Pancreas (tissue), 10 donors: Measurements from ENCODE around the gene C10orf95. TPM values are rescaled to one million over a fixed set of nuclear protein-coding genes. Genes with fewer than 3 reads are reported as not detected.

ENCODE experiments used
- ATAC-seq, 4 donors: fragments of 200-7000 bp; cut with Tn5 transposase; one replicate each; pipeline versions ENCODE4 v1.8.0 to v1.9.1; 2020; ENCODE audit warnings: mild to moderate bottlenecking in 4 of 4, moderate library complexity in 4 of 4
- DNase-seq, 6 donors: peaks; one replicate each; pipeline ENCODE4 v3.0.0-alpha.2; 2020
- FAIRE-seq: peaks from 2 replicates; lab custom pipeline; 2012; peaks lifted over from hg19 to GRCh38; lab: Jason Lieb, UNC
- H3K27ac ChIP-seq, 4 donors: fragments of 200-600 bp; sonication (generic); 1 replicate in 3 of 4; 2 replicates in 1 of 4; pipeline versions ENCODE4 v1.5.0 to v1.8.0; 2020
- H3K27me3 ChIP-seq, 4 donors: fragments of 200-600 bp; one replicate each; pipeline ENCODE4 v1.8.0; 2021
- H3K36me3 ChIP-seq, 3 donors: fragments of 200-600 bp; sonication (generic) in 1 of 3; one replicate each; pipeline versions ENCODE4 v1.5.0 to v1.8.0; 2020 to 2021
- H3K4me1 ChIP-seq, 3 donors: fragments of 200-600 bp; one replicate each; pipeline ENCODE4 v1.8.0; 2021
- H3K4me3 ChIP-seq, 4 donors: fragments of 200-600 bp; sonication (generic) in 2 of 4; one replicate each; pipeline versions ENCODE4 v1.5.0 to v1.8.0; 2020 to 2021
- H3K9me3 ChIP-seq, 4 donors: fragments of 200-600 bp; one replicate each; pipeline ENCODE4 v1.8.0; 2021
- WGBS, 2 donors: extraction: QIAGEN DNeasy Blood & Tissue Kit; methylation state at CpG; one replicate each; pipeline ENCODE4 v1.1.7; 2013; 5-methylcytosine and 5-hydroxymethylcytosine counted together
- intact Hi-C, 3 donors: fragments of 100-400 bp; cut with DNase I; formaldehyde crosslinking; loops; one replicate each; pipeline versions ENCODE4 v1.11.1 to v1.14.2; 2022
- polyA plus RNA-seq, 2 donors: library from polyadenylated mRNA; stranded (reverse); fragments of 200-250 nt; gene quantifications; one replicate each; pipeline ENCODE4 v1.2.3, GENCODE V29; 2013
- total RNA-seq, 6 donors: library from RNA; stranded (reverse); fragmentation: NEBNext Ultra II Directional in 4 of 6; extraction: Animal tissue kit (Norgen Biotek cat#: 25700) in 4 of 6; gene quantifications; one replicate each; pipeline versions ENCODE4 v1.2.1 to v1.2.4, GENCODE V29; 2021 to 2023
- TF ChIP-seq, protein P1 (sequence below), 4 donors: fragments of 200-600 bp; sonication (generic) in 3 of 4; IDR thresholded peaks; one replicate each; pipeline versions ENCODE4 v1.5.0 to v1.8.0; 2021; ENCODE audit warnings: antibody characterized with exemption in 4 of 4
- donor health status: healthy with polysubstance abuse.
- donor health status: DM: no; HTN: no; CAD: no; lungs with moderate emphysema.
- donor health status: DM: no; HTN: no; CAD: no.
- donor health status: control.
- donor health status: control.
- donor health status: Bipolar disorder and iron deficiency.
- donor health status: DM: yes; HTN: yes; CAD: no.
- donor health status: DM: no; HTN: no; CAD: no.
- donor health status: DM: no; HTN: no; CAD: no.
- donor health status: DM: yes; HTN: yes; CAD: no.

C10orf95 gene
- total and polyA plus RNA-seq, 8 donors: 0.37 to 1.2 (median 0.46) TPM

DNA sequence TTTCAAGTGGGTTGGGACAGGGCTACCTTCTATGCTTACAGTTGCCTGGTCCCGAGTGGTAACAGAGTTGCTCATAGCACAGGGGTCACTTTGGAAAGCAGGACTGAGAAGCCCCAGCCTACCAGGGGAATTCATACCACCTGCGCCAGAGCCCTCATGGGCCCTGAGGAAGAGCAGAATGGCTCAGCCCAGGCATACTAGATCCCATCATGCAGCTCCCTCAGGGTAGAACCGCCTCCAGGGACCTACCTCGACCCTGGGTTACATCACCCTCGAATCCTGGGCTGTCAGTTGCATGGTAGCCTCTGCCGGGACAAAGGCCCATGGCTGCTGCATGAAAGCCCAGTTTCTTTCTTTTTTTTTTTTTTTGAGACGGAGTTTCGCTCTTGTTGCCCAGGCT lies 21.9 kb downstream of the C10orf95 start:
- TF ChIP-seq, protein P1, sequence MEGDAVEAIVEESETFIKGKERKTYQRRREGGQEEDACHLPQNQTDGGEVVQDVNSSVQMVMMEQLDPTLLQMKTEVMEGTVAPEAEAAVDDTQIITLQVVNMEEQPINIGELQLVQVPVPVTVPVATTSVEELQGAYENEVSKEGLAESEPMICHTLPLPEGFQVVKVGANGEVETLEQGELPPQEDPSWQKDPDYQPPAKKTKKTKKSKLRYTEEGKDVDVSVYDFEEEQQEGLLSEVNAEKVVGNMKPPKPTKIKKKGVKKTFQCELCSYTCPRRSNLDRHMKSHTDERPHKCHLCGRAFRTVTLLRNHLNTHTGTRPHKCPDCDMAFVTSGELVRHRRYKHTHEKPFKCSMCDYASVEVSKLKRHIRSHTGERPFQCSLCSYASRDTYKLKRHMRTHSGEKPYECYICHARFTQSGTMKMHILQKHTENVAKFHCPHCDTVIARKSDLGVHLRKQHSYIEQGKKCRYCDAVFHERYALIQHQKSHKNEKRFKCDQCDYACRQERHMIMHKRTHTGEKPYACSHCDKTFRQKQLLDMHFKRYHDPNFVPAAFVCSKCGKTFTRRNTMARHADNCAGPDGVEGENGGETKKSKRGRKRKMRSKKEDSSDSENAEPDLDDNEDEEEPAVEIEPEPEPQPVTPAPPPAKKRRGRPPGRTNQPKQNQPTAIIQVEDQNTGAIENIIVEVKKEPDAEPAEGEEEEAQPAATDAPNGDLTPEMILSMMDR (IDR thresholded peaks at IDR 0.05): no peak
- no peak for FAIRE-seq
- peaks cover 0 to 6% (median 0%) of the 10 kb centered on the region in 3 donors for H3K4me1 ChIP-seq
- DNase-seq: peak in 1 of 6 donors; percentile 22
- no peaks in the 10 kb centered on the region for H3K36me3 ChIP-seq
- H3K4me3 ChIP-seq: no peak overlapping the region
- no peak overlapping the region for H3K27ac ChIP-seq
- WGBS, 2 donors: 84 to 91% methylated on average over 8 of the region's 8 CpGs
- ATAC-seq: no peak
- H3K27me3 ChIP-seq: no peaks in the 10 kb centered on the region
- intact Hi-C loops: no loop called here
- H3K9me3 ChIP-seq: no peaks in the 10 kb centered on the region

DNA sequence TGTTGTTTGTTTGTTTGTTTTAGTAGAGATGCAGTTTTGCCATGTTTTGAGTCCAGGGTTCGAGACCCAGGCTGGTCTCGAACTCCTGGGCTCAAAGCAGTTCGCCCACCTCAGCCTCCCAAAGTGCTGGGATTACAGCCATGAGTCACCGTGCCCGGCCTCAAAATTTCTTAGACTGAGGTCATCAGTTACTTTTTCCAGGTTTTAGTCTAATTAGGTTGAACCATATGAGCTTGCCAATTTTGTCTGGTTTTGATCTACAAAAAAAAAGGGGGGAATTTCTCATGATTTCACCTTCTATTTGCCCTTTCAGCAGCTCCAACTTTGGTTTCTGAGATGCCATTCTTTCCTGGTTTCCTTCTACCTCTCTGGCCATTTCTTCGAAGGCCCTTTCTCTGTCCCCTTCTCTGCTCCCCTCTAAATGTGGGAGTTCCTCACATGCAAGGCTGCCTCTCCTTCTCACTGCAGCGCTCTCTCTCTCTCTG lies 24.5 kb downstream of the C10orf95 start:
- TF ChIP-seq, protein P1 (IDR thresholded peaks at IDR 0.05): no peak
- no peaks in the 10 kb centered on the region for H3K9me3 ChIP-seq
- FAIRE-seq: no peak
- WGBS, 2 donors: 80 to 83% methylated on average over 7 of the region's 7 CpGs
- no peak for ATAC-seq
- H3K36me3 ChIP-seq: peaks cover 0 to 7% (median 0%) of the 10 kb centered on the region in 3 donors
- intact Hi-C loops: no loop called here
- no peaks in the 10 kb centered on the region for H3K27me3 ChIP-seq
- no peak for DNase-seq
- H3K4me1 ChIP-seq: peaks cover 7 to 12% (median 11%) of the 10 kb centered on the region in 3 donors
- no peak overlapping the region for H3K27ac ChIP-seq
- no peak overlapping the region for H3K4me3 ChIP-seq

DNA sequence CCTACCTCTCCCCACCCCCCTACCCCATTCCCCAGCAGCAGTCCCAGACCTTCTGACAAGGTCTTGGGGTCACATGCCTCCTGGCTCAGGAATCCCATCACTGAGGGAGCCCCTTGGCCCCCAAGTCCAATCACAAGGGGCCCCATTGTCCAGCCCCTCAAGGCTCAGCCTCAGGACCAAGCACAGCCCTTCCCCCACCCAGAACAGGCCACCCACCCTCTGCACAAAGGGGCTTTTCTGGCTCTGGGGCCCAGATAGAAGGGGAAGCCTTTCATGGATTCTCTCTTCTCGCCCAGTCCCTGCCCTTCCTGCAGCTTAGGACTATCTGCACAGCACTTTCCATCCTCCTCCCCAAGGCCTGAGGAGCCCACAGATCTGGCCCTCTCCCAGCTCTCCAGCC lies 25.9 kb downstream of the C10orf95 start:
- H3K36me3 ChIP-seq: peaks cover 0 to 7% (median 0%) of the 10 kb centered on the region in 3 donors
- H3K27ac ChIP-seq: no peak overlapping the region
- ATAC-seq (no peak), DNase-seq (peak in 1 of 6 donors; percentile 33), FAIRE-seq (no peak)
- no peak overlapping the region for H3K4me3 ChIP-seq
- no peaks in the 10 kb centered on the region for H3K27me3 ChIP-seq
- peaks cover 5 to 12% (median 7%) of the 10 kb centered on the region in 3 donors for H3K4me1 ChIP-seq
- 97 to 100% methylated on average over 1 of the region's 1 CpG for WGBS, 2 donors
- intact Hi-C loops: no loop called here
- TF ChIP-seq, protein P1 (IDR thresholded peaks at IDR 0.05): no peak
- H3K9me3 ChIP-seq: no peaks in the 10 kb centered on the region

DNA sequence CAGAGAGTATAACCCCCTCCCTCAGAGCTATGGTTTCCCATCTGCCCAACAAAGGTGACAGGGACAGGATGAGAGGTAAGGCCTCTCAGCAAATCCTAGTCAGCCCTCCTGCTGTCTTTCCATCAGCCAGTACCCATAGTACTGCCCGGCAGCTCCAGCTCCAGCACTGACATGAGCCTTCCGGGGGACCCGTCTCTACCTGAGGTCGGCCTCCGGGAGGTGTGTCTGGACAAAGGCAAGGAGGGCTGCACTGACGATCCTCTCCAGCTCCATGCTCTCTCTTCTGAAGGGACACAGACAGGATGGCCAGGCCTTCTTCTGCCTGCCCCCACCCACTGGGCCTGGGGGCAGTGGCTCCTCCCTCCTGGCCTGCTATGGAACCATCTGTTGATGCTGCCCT lies 26.4 kb downstream of the C10orf95 start:
- DNase-seq: peak in 1 of 6 donors; percentile 44
- no peak for ATAC-seq
- H3K4me1 ChIP-seq: peaks cover 7 to 12% (median 10%) of the 10 kb centered on the region in 3 donors
- WGBS, 2 donors: 88 to 90% methylated on average over 6 of the region's 6 CpGs
- H3K36me3 ChIP-seq: peaks cover 0 to 7% (median 0%) of the 10 kb centered on the region in 3 donors
- no peak overlapping the region for H3K27ac ChIP-seq
- no peak overlapping the region for H3K4me3 ChIP-seq
- intact Hi-C loops: no loop called here
- H3K27me3 ChIP-seq: no peaks in the 10 kb centered on the region
- no peaks in the 10 kb centered on the region for H3K9me3 ChIP-seq
- TF ChIP-seq, protein P1 (IDR thresholded peaks at IDR 0.05): no peak
- FAIRE-seq: no peak

DNA sequence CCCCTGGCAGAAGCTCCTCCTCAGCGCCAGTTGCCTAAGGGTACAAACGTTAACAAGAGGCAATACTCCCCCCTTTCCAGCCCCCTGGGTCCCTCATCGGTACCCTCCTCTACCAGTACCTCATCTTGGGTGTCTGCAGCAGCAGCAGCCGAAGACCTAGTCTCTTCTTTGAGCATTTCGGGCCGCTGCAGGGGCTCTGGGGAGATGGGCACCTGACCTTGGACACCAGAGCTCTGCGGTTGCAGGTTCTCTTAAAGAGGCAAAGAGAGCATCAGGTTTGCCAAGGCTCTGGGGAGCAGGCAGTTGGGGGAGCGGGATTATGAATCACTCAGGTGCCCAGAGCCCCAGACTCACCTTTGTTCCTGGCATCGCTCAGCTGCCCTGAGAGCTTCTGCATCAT lies 27.2 kb downstream of the C10orf95 start:
- 69 to 89% methylated on average over 9 of the region's 9 CpGs for WGBS, 2 donors
- Histone ChIP-seq H3K27ac (no peak overlapping the region), H3K4me1 (peaks cover 7 to 16% (median 12%) of the 10 kb centered on the region in 3 donors), H3K36me3 (peaks cover 0 to 7% (median 0%) of the 10 kb centered on the region in 3 donors), H3K27me3 (no peaks in the 10 kb centered on the region), H3K9me3 (no peaks in the 10 kb centered on the region), H3K4me3 (no peak overlapping the region)
- FAIRE-seq (no peak), DNase-seq (peak in 1 of 6 donors; percentile 67), ATAC-seq (no peak)
- intact Hi-C loops: no loop called here
- TF ChIP-seq, protein P1 (IDR thresholded peaks at IDR 0.05): no peak
